SU-DHL-6 (cell line): ENCODE results near the gene PPT2.

Source experiments
- H2AFZ ChIP-seq: fragments of 200-600 bp; sonication (generic); 2 replicates; pipeline ENCODE4 v1.6.1; 2014; ENCODE audit warnings: low read depth, mild to moderate bottlenecking, moderate library complexity, mixed read lengths, antibody characterized with exemption, low read length; ENCODE audit not compliant: severe bottlenecking
- H3F3A ChIP-seq: fragments of 200-600 bp; shearing (Covaris generic); 2 replicates; pipeline ENCODE4 v1.6.0; 2016; ENCODE audit warnings: antibody characterized with exemption, mild to moderate bottlenecking; ENCODE audit not compliant: insufficient read depth
- H3K27ac ChIP-seq: fragments of 200-600 bp; sonication (generic); 2 replicates; pipeline ENCODE4 v1.5.1; 2016; ENCODE audit warnings: low read depth, mild to moderate bottlenecking, low read length, moderate library complexity, mixed read lengths
- H3K27me3 ChIP-seq: fragments of 200-600 bp; sonication (generic), shearing (Covaris generic); 2 replicates; pipeline ENCODE4 v1.6.0; 2014; ENCODE audit warnings: mild to moderate bottlenecking, low read length
- H3K36me3 ChIP-seq: fragments of 200-600 bp; sonication (generic); 2 replicates; pipeline ENCODE4 v1.6.1; 2014; ENCODE audit warnings: mild to moderate bottlenecking, low read length, mixed read lengths
- H3K4me2 ChIP-seq: fragments of 300-600, 200-600 bp; shearing (Covaris generic), sonication (generic); 2 replicates; pipeline ENCODE4 v1.6.0; 2014; ENCODE audit warnings: low read length, low read depth, mild to moderate bottlenecking; ENCODE audit not compliant: poor library complexity, severe bottlenecking
- H3K4me3 ChIP-seq: fragments of 200-600 bp; sonication (generic); 2 replicates; pipeline ENCODE4 v1.5.1; 2014; ENCODE audit warnings: antibody characterized with exemption, low read length, mild to moderate bottlenecking, mixed read lengths; ENCODE audit not compliant: insufficient read depth, poor library complexity, severe bottlenecking
- H3K79me2 ChIP-seq: fragments of 200-600 bp; sonication (generic); 2 replicates; pipeline ENCODE4 v1.6.1; 2014; ENCODE audit warnings: mild to moderate bottlenecking, low read length, moderate library complexity; ENCODE audit not compliant: insufficient read depth
- H3K9ac ChIP-seq: fragments of 200-600 bp; sonication (generic); 2 replicates; pipeline ENCODE4 v1.7.0; 2014; ENCODE audit warnings: mild to moderate bottlenecking, low read length
- H3K9me2 ChIP-seq: fragments of 200-600 bp; sonication (generic); replicated peaks from 2 replicates; pipeline ENCODE4 v1.6.1; 2014; ENCODE audit warnings: low read length; ENCODE audit not compliant: insufficient read depth
- H3K9me3 ChIP-seq: fragments of 200-600 bp; sonication (generic); 2 replicates; pipeline ENCODE4 v1.6.1; 2014; ENCODE audit warnings: low read length, mixed read lengths; ENCODE audit not compliant: insufficient read depth
- H4K20me1 ChIP-seq: fragments of 200-600 bp; sonication (generic); 2 replicates; pipeline ENCODE4 v1.6.1; 2014; ENCODE audit warnings: low read depth, mild to moderate bottlenecking, antibody characterized with exemption, low read length, moderate library complexity, mixed read lengths
- CTCF ChIP-seq: fragments of 200-600 bp; sonication (generic); IDR thresholded peaks from one replicate; pipeline ENCODE4 v1.5.1; 2017; ENCODE audit warnings: antibody characterized with exemption, mild to moderate bottlenecking, low read length, moderate library complexity; ENCODE audit not compliant: insufficient read depth, poor library complexity, severe bottlenecking
- EZH2phosphoT487 ChIP-seq: fragments of 200-600 bp; sonication (generic), shearing (Covaris generic); conservative IDR thresholded peaks from 2 replicates; pipeline ENCODE4 v1.6.1; 2018; ENCODE audit warnings: mild to moderate bottlenecking, antibody characterized with exemption, low read length, moderate library complexity, mixed read lengths

The PPT2 gene

GRCh38 chr6:32195902-32196681 is 42.2 kb downstream of the PPT2 start:
- H3K4me2 ChIP-seq, result peak overlapping the region; percentile 72
- H3K4me3 ChIP-seq, result peak overlapping the region; percentile 62
- H3K9me3 ChIP-seq, result no peaks in the 10 kb centered on the region
- peak overlapping the region; percentile 16 for H2AFZ ChIP-seq
- no peak for TF ChIP-seq EZH2phosphoT487
- no peak for TF ChIP-seq CTCF
- H3K36me3 ChIP-seq, result no peaks in the 10 kb centered on the region
- peak overlapping the region; percentile 55 for H3K27ac ChIP-seq
- peak overlapping the region; percentile 71 for H3K9ac ChIP-seq
- H4K20me1 ChIP-seq, result no peaks in the 10 kb centered on the region
- H3K79me2 ChIP-seq, result peaks cover 13% of the 10 kb centered on the region
- H3F3A ChIP-seq, result peaks cover 43% of the 10 kb centered on the region
- no peaks in the 10 kb centered on the region for H3K27me3 ChIP-seq
- H3K9me2 ChIP-seq, result no peaks in the 10 kb centered on the region

GRCh38 chr6:32196682-32197616 is 43.0 kb downstream of the PPT2 start:
- peak overlapping the region; percentile 72 for H3K4me2 ChIP-seq
- peaks cover 5% of the 10 kb centered on the region for H3K79me2 ChIP-seq

GRCh38 chr6:32198345-32198696 is 44.4 kb downstream of the PPT2 start:
- Histone ChIP-seq H3K36me3 (no peaks in the 10 kb centered on the region), H3F3A (peaks cover 31% of the 10 kb centered on the region), H3K9me2 (no peaks in the 10 kb centered on the region), H3K27ac (no peak overlapping the region), H3K9ac (no peak overlapping the region), H3K27me3 (no peaks in the 10 kb centered on the region), H3K9me3 (no peaks in the 10 kb centered on the region), H4K20me1 (no peaks in the 10 kb centered on the region), H3K4me3 (no peak overlapping the region), H3K4me2 (no peak overlapping the region), H3K79me2 (no peaks in the 10 kb centered on the region), H2AFZ (no peak overlapping the region)
- TF ChIP-seq EZH2phosphoT487 (no peak), CTCF (no peak)

More at GRCh38 chr6:32196682-32197616, 43.0 kb downstream of the PPT2 start:
- Histone ChIP-seq H2AFZ (peak overlapping the region; percentile 16), H3K27ac (no peak overlapping the region), H4K20me1 (no peaks in the 10 kb centered on the region), H3K9me3 (no peaks in the 10 kb centered on the region), H3K9ac (peak overlapping the region; percentile 71), H3F3A (peaks cover 36% of the 10 kb centered on the region), H3K36me3 (no peaks in the 10 kb centered on the region), H3K4me3 (peak overlapping the region; percentile 62), H3K27me3 (no peaks in the 10 kb centered on the region), H3K9me2 (no peaks in the 10 kb centered on the region)
- TF ChIP-seq EZH2phosphoT487, result no peak
- no peak for TF ChIP-seq CTCF
